IMR-90 (cell line): ENCODE results near the gene PRR22.
A peak's percentile ranks its signal among the peaks of the same experiment; 100 is the strongest.

Experiments used
- MXI1 ChIP-seq: IDR thresholded peaks from 2 replicates; pipeline ENCODE4 v1.6.1; 2012; ENCODE audit warnings: low read depth, mild to moderate bottlenecking, low read length, moderate library complexity, borderline replicate concordance
- POLR2A ChIP-seq: IDR thresholded peaks from 2 replicates; pipeline ENCODE4 v1.6.1; 2012; ENCODE audit warnings: mild to moderate bottlenecking, low read depth, low read length
- TF ChIP-seq, protein P1 (sequence below): conservative IDR thresholded peaks from 2 replicates; pipeline ENCODE4 v1.5.1; 2012; ENCODE audit warnings: mild to moderate bottlenecking, low read depth, low read length, improper control_type of control experiment
- TF ChIP-seq, protein P2 (sequence below): fragments of 150-350 bp; IDR thresholded peaks from 2 replicates; pipeline ENCODE4 v1.6.1; 2016; ENCODE audit warnings: low read depth, mild to moderate bottlenecking, low read length, moderate library complexity, borderline replicate concordance

DNA sequence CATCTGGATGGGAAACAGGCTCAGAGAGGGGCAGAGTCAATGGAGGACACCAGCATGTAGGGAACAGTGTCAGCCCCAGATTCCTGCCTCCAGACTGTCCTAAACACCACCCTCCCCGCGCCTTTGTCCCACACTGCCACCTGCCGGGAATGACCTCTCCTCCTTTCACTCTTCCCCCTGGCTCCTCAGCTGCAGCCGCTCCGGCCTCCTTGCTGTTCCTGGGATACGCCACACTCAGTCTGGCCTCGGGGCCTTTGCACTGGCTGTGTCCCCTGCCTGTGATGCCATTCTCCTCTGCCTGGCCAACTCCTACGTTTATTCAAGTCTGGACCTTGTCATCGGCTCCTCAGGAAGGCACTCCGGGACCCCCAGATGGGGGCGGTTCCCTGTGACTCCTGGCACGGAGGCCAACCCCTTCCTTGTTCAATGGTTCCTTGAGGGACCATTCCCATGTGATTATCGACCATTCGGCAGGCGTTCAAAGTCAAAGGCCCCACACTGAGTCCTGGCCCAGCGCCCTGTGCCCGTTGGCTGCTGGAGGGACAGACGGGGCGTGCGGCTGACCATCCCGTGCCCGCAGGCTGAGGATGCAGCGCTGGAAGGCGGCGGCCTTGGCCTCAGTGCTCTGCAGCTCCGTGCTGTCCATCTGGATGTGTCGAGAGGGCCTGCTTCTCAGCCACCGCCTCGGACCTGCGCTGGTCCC, 39.2 kb upstream of the PRR22 start:
- TF ChIP-seq, protein P1, sequence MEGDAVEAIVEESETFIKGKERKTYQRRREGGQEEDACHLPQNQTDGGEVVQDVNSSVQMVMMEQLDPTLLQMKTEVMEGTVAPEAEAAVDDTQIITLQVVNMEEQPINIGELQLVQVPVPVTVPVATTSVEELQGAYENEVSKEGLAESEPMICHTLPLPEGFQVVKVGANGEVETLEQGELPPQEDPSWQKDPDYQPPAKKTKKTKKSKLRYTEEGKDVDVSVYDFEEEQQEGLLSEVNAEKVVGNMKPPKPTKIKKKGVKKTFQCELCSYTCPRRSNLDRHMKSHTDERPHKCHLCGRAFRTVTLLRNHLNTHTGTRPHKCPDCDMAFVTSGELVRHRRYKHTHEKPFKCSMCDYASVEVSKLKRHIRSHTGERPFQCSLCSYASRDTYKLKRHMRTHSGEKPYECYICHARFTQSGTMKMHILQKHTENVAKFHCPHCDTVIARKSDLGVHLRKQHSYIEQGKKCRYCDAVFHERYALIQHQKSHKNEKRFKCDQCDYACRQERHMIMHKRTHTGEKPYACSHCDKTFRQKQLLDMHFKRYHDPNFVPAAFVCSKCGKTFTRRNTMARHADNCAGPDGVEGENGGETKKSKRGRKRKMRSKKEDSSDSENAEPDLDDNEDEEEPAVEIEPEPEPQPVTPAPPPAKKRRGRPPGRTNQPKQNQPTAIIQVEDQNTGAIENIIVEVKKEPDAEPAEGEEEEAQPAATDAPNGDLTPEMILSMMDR: 0 out of 2 replicates have a peak, but pooled peaks have one; percentile 10
- TF ChIP-seq, protein P2, sequence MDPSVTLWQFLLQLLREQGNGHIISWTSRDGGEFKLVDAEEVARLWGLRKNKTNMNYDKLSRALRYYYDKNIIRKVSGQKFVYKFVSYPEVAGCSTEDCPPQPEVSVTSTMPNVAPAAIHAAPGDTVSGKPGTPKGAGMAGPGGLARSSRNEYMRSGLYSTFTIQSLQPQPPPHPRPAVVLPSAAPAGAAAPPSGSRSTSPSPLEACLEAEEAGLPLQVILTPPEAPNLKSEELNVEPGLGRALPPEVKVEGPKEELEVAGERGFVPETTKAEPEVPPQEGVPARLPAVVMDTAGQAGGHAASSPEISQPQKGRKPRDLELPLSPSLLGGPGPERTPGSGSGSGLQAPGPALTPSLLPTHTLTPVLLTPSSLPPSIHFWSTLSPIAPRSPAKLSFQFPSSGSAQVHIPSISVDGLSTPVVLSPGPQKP: no peak
- TF ChIP-seq POLR2A (no peak), MXI1 (no peak)
